ENCODE data around the gene ARID3C.

The ARID3C gene

GRCh38 chr9:34588671-34589635 is 39.9 kb downstream of the ARID3C start:
- H3K4me3 ChIP-seq (ENCODE audit: low read depth, low read length): no peak overlapping the region
- no peak for TF ChIP-seq CTCF (IDR thresholded peaks at IDR 0.05; ENCODE audit: insufficient read depth, low read depth, low read length, missing control alignments)
- DNase-seq (ENCODE audit: low read depth): no peak

GRCh38 chr9:34587271-34587670 is 41.6 kb downstream of the ARID3C start:
- TF ChIP-seq CTCF (IDR thresholded peaks at IDR 0.05; ENCODE audit: insufficient read depth, low read depth, low read length, missing control alignments): no peak
- DNase-seq (ENCODE audit: low read depth): no peak
- H3K4me3 ChIP-seq (ENCODE audit: low read depth, low read length): no peak overlapping the region

- no peak for TF ChIP-seq CTCF (IDR thresholded peaks at IDR 0.05; ENCODE audit: insufficient read depth, low read depth, low read length, missing control alignments)
- DNase-seq (ENCODE audit: low read depth): no peak
Measured at GRCh38 chr9:34585946-34586669, 42.8 kb downstream of the ARID3C start.

GRCh38 chr9:34584970-34585369 is 43.9 kb downstream of the ARID3C start:
- no peak for TF ChIP-seq CTCF (IDR thresholded peaks at IDR 0.05; ENCODE audit: insufficient read depth, low read depth, low read length, missing control alignments)
- no peak for DNase-seq (ENCODE audit: low read depth)
- no peak overlapping the region for H3K4me3 ChIP-seq (ENCODE audit: low read depth, low read length)

More at GRCh38 chr9:34585946-34586669, 42.8 kb downstream of the ARID3C start:
- H3K4me3 ChIP-seq (ENCODE audit: low read depth, low read length): no peak overlapping the region

GRCh38 chr9:34582787-34583186 is 46.1 kb downstream of the ARID3C start:
- no peak for TF ChIP-seq CTCF (IDR thresholded peaks at IDR 0.05; ENCODE audit: insufficient read depth, low read depth, low read length, missing control alignments)
- no peak for DNase-seq (ENCODE audit: low read depth)
- H3K4me3 ChIP-seq (ENCODE audit: low read depth, low read length): no peak overlapping the region

GRCh38 chr9:34581318-34581717 is 47.5 kb downstream of the ARID3C start:
- DNase-seq (ENCODE audit: low read depth): no peak
- H3K4me3 ChIP-seq (ENCODE audit: low read depth, low read length): no peak overlapping the region
- TF ChIP-seq CTCF (IDR thresholded peaks at IDR 0.05; ENCODE audit: insufficient read depth, low read depth, low read length, missing control alignments): no peak
